Measurements from ENCODE around the gene ZNF837. TPM values are rescaled to one million over a fixed set of nuclear protein-coding genes. Genes with fewer than 3 reads are reported as not detected.

Gene ZNF837
- total and polyA plus RNA-seq, 2 of the 13 experiments (the other 11 are each of a cell fraction or from before 2014, with no cell fraction given), result 0.29 to 1.3 TPM

DNA sequence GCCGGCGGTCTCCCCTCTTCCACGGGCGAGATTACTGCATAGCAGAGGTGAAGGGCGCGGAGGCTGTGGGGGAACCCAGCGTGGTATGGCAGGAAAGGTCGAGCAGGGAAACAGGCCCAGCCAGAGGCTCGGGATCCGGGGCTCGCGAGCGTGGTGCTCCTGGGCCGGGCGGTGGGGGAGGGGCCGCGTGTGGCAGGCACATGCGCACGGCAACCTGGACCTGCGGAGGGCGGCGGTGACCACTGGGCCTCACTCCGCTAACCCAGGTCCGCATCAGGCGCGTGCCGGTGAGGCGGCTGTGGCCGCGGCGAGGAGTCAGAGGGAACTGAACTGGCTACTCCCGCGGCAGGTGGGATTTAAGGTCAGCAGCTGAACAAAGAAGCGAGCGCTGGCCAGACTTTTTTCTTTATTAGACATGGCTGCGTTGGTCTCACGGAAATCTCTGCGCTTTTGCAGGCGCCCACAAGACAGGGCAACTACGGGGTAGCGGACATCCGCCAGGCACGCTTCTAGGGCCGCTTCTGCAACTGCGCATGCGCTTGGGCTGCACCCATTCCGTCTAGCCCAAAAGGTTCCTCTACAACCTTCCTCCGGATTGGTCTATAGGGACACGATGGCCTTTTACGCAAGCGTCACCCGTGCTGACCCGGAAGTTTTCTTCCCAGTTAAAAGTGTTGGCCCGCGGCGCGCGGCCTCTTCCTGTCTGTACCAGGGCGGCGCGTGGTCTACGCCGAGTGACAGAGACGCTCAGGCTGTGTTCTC, 5.9 kb upstream of the ZNF837 start, which contains the start of gene RPS5 (continued):
- TF ChIP-seq ISX (CRISPR knock-in tag; conservative IDR thresholded peaks at IDR 0.05), result 0 out of 2 replicates have a peak, but pooled peaks have one; percentile 75
- TF ChIP-seq SOX5 (CRISPR knock-in tag; IDR thresholded peaks at IDR 0.05; ENCODE audit: borderline replicate concordance), result 0 out of 2 replicates have a peak, but pooled peaks have one; percentile 12
- no peak; the same call in 1 of the 2 replicates for TF ChIP-seq EED (CRISPR knock-in tag; IDR thresholded peaks at IDR 0.05)
- TF ChIP-seq, protein P1, sequence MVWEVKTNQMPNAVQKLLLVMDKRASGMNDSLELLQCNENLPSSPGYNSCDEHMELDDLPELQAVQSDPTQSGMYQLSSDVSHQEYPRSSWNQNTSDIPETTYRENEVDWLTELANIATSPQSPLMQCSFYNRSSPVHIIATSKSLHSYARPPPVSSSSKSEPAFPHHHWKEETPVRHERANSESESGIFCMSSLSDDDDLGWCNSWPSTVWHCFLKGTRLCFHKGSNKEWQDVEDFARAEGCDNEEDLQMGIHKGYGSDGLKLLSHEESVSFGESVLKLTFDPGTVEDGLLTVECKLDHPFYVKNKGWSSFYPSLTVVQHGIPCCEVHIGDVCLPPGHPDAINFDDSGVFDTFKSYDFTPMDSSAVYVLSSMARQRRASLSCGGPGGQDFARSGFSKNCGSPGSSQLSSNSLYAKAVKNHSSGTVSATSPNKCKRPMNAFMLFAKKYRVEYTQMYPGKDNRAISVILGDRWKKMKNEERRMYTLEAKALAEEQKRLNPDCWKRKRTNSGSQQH (CRISPR knock-in tag; IDR thresholded peaks at IDR 0.05; ENCODE audit: low read depth), result peak; percentile 77; the same call in 1 of the 2 replicates
- peak; percentile 48; the same call in 1 of the 2 replicates for TF ChIP-seq ZSCAN29 (CRISPR knock-in tag; conservative IDR thresholded peaks at IDR 0.05)
- TF ChIP-seq ZNF720 (CRISPR knock-in tag; IDR thresholded peaks at IDR 0.05), result no peak
- no peak for TF ChIP-seq ZNF644 (CRISPR knock-in tag; IDR thresholded peaks at IDR 0.05; ENCODE audit: low read depth)
- peak; percentile 44; the same call in 1 of the 2 replicates for TF ChIP-seq WIZ (CRISPR knock-in tag; IDR thresholded peaks at IDR 0.05)
- 0 out of 2 replicates have a peak, but pooled peaks have one; percentile 65 for TF ChIP-seq KLF15 (CRISPR knock-in tag; IDR thresholded peaks at IDR 0.05; ENCODE audit: borderline replicate concordance)
- no peak for TF ChIP-seq MTA3 (CRISPR knock-in tag; IDR thresholded peaks at IDR 0.05)
- TF ChIP-seq, protein P2, sequence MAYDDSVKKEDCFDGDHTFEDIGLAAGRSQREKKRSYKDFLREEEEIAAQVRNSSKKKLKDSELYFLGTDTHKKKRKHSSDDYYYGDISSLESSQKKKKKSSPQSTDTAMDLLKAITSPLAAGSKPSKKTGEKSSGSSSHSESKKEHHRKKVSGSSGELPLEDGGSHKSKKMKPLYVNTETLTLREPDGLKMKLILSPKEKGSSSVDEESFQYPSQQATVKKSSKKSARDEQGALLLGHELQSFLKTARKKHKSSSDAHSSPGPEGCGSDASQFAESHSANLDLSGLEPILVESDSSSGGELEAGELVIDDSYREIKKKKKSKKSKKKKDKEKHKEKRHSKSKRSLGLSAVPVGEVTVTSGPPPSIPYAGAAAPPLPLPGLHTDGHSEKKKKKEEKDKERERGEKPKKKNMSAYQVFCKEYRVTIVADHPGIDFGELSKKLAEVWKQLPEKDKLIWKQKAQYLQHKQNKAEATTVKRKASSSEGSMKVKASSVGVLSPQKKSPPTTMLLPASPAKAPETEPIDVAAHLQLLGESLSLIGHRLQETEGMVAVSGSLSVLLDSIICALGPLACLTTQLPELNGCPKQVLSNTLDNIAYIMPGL (CRISPR knock-in tag; IDR thresholded peaks at IDR 0.05; ENCODE audit: borderline replicate concordance in 1 of 2, low read depth in 1 of 2), result peak; percentile 7 to 93; a peak in 2 of 4 replicates
- TF ChIP-seq KAT7 (CRISPR knock-in tag; IDR thresholded peaks at IDR 0.05; ENCODE audit: borderline replicate concordance), result peak; percentile 90
- no peak for TF ChIP-seq CENPBD1 (CRISPR knock-in tag; IDR thresholded peaks at IDR 0.05; ENCODE audit: borderline replicate concordance, low read depth)
- no peak for TF ChIP-seq ZNF24 (IDR thresholded peaks at IDR 0.05)
- no peak for TF ChIP-seq RCOR2 (CRISPR knock-in tag; IDR thresholded peaks at IDR 0.05)
- TF ChIP-seq SP140L (CRISPR knock-in tag; IDR thresholded peaks at IDR 0.05; ENCODE audit: borderline replicate concordance), result 0 out of 2 replicates have a peak, but pooled peaks have one; percentile 76
- TF ChIP-seq SP4 (CRISPR knock-in tag; IDR thresholded peaks at IDR 0.05), result peak; percentile 45; the same call in 1 of the 2 replicates
- peak; percentile 73 for TF ChIP-seq HOXA5 (CRISPR knock-in tag; IDR thresholded peaks at IDR 0.05)
- TF ChIP-seq LCORL (IDR thresholded peaks at IDR 0.05), result no peak
- no peak for TF ChIP-seq LCORL (CRISPR knock-in tag; IDR thresholded peaks at IDR 0.05)
- no peak; the same call in 1 of the 2 replicates for TF ChIP-seq MED13 (CRISPR knock-in tag; IDR thresholded peaks at IDR 0.05)
- peak; percentile 56 for TF ChIP-seq ZNF747 (CRISPR knock-in tag; IDR thresholded peaks at IDR 0.05; ENCODE audit: borderline replicate concordance)
- TF ChIP-seq ZNF577 (CRISPR knock-in tag; IDR thresholded peaks at IDR 0.05; ENCODE audit: borderline replicate concordance, low read depth), result 0 out of 2 replicates have a peak, but pooled peaks have one; percentile 17
- peak; percentile 66 for TF ChIP-seq ZFP91 (CRISPR knock-in tag; IDR thresholded peaks at IDR 0.05; ENCODE audit: borderline replicate concordance)
